NCI-H82 treated with DMSO at 0.1 percent for 48 hours (cell line): ENCODE results near the gene UBE2D1.
"Not testable (repeated sequence)": the region's sequence is repeated elsewhere in the genome, so short reads cannot be mapped to it uniquely, and the experiment has no call there.

ENCODE experiments used
- DNase-seq: peaks from one replicate; lab custom pipeline; 2025; ENCODE audit not compliant: unreplicated experiment; lab: John Stamatoyannopoulos, UW

Gene UBE2D1

DNA sequence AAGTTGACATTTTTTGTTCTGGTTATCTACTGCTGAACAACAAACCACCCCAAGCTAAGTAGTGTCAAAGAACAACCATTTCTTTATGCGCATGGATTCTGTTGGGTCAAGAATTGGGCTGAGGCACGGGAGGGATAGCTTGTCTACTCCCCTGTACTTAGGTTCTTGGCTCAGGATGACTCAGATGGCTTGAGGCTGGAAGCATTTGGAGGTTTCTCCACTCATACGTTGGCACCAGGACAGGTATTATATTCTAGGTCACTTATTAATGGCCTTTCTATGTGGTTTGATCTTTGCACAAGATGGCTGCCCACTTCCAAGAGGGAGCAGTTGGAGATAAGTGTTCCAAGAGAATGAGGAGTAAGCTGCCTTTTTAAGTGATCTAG, 38.6 kb downstream of the UBE2D1 start:
- DNase-seq = no peak

DNA sequence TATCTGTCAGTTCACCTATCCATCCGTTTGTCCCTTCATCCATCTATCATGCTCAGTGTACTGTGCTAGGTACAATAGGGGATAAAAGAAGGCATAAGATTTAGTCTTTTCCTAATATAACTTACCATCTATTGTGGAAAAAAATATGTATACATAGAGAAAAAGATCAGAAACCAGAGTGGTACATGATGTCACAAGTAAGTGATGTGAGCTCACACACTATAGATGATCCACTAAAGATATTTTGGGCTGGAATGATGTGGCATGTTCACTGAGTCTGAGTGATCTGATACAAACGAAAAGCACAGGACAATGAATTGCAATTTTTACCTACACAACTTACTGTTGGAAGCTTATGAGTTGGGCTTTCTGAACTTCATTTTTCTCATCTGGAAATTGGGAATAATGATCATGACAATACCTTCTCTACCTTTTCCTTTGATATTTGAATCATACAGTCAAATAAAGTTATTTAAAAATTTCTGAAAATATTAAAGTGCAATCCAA, 47.7 kb downstream of the UBE2D1 start:
- no peak for DNase-seq

DNA sequence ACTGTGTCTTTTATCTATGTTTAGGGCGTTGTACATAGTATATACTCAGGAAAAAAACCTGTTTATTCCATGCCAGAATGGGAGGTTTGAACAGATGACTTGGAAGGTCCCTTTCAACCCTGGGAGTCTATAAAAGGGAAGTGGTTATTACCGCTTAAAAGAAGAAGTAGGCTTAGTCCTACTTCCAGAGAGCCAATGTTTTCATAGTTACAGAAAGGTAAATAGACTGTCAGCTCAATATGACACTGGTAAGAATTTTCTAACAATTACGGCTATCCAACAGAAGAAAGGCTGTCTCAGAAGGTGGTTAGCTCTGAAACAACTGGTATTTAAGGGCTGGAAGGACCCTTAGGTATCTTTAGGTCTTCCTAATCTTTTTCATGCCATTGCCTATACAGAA, 49.3 kb downstream of the UBE2D1 start:
- no peak for DNase-seq

DNA sequence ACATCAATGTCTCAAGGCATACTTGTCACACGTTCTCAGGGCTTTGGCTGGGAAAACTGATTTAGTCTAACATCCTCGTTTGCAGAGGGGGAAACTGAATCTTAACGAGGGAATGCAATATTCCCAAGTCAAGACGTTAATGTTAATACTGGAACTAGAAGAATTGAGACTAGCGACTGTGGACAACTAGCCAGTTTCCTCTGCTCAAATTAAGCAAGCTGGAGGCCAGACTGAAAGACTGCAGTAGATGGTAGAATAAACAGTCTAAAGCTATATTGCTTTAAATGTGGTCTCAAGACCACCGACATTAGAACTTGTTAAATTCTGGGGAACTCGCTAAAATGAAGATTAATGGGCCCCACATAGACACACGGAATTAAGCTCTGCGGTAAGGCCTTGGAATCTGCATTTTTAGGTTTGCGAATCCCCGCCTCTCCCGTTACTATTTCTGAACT, 49.8 kb downstream of the UBE2D1 start:
- DNase-seq = no peak

DNA sequence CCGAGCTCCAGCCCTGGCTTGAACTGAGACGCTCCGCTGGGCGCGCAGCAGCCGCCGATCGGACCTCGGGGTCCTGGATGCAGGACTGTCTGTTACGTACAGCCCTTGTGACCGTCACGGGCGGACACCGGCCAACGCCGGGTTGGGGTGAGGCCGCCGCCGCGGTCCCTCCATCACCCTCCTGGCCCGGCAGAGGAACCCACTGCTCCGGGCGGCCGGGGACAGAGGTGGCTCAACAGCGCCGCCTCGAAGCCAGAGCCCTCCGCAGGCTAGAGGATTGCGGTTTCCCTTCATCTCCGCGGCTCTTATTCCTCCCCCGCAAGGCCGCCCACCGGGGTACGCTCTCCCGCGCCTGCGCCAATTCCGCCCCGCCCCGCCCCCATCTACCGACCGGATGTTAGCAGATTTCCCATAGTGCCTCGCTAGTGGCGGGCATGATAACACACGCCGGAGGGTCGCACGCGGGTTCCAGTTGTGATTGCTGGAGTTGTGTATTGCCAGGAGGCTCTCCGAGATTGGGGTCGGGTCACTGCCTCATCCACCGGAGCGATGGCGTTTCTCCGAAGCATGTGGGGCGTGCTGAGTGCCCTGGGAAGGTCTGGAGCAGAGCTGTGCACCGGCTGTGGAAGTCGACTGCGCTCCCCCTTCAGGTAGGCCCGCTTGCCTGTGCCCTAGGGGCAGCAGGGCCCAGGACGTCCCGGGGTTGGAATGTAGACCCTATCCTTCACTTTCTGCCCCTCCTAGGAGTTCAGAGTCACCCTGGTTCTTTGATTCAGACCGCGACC, 50.4 kb downstream of the UBE2D1 start, which contains the start of gene TFAM:
TFAM (plus strand) TSS at position 412 of the 785 bp plus-strand sequence; CDS start at position 550, 138 bp downstream.
- peak; percentile 74 for DNase-seq

DNA sequence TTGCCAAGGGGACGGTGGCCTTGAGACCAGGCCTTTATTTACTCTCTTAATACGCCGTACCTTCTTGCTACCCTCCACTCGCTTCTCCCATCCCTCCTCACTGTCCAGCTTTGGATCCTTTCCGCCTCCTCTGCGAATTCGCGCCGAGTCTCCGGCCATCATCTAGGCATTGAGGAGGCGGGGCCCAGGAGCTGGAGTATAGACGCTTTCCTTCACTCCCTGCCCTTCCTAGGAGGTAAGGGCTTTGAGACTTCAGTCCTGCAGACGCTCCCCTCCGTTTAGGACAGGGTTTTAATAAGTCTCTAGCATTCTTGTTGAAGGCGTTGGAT, 50.9 kb downstream of the UBE2D1 start:
- no peak for DNase-seq

DNA sequence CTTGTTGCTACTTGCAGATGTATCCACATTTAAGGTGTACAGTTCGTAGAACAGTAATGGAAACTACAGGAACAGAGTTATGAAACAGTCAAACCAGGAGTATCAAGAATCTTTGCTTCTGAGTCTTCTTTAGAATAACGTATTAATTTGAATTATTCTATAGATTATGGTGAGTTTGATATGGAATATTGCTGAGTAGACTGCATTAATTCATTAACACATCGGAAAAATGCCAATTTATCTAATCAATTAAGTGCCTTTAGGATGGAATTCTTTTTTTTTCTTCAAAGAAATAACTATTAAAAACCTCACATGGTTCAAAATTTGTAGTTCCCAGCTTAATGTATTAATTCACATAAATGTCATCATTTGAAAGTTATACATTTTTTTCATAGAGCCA, 54.2 kb downstream of the UBE2D1 start:
- DNase-seq = no peak

DNA sequence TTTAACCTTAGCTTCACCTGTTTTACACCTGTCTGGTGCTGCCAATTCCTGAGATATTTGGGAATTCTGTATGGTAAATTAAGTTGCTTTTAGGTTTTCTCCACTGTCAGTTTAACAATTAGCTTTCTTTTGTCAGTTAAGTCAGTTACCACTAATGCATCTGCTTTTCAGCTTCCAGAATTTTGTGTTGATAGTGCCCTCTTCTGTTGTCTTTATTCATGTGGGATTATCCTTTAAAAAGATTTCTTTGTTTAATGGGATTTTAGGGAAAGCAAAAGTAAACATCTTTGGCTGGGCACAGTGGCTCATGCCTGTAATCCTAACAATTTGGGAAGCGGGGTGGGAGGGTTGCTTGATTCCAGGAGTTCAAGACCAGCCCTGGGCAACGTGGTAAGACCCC, 58.5 kb downstream of the UBE2D1 start:
- peak; percentile 89 for DNase-seq

DNA sequence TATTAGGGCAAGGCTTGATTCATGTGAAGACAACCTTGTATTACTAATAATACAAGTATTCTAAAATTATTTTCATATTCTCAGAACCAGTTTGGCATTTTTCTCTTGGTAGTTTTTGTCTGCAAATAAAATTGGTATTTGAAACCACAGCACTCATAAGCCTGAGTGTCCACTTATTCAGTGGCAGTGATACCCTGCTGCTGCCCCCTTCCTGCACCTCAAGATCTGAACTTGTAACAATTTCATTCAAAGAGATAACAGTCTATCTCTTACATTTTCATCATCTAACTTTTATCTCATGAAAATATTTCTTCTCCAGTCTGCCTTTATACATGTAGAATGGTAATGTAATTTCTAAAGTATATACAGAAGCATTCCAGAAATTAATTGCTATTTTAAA, 59.7 kb downstream of the UBE2D1 start:
- no peak for DNase-seq

DNA sequence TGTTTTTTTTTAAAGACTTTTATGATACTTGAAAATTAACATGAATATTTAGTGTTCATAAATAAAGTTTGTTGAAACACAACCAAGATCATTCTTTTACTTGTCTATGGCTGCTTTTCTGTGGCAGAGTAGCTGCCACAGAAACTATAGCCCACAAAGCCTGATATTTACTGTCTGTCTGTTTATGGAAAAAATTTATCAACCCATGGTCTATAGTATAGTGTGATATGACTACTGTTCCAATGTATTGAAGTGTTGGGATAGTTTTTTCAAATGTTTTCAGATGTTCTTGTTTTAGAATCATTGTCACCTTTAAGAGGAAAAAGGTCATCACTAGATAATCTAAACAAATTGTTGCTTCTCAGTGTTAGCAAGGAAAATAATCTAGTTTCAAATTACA, 61.3 kb downstream of the UBE2D1 start:
- no peak for DNase-seq

DNA sequence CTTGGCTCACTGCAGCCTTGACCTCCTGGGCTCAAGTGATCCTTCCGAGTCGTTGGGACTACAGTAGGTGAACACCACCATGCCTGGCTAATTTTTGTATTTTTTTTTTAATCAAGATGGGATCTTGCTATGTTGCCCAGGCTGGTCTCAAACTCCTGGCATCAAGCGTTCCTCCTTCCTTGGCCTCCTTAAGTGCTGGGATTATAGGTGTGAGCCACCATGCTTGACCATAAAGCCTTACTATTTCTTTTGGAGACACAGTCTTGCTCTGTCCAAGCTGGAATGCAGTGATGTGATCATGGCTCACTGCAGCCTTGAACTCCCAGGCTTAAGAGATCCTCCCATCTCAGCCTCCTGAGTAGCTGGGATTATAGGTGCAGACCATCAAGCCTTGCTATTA, 63.0 kb downstream of the UBE2D1 start:
- DNase-seq = no peak

DNA sequence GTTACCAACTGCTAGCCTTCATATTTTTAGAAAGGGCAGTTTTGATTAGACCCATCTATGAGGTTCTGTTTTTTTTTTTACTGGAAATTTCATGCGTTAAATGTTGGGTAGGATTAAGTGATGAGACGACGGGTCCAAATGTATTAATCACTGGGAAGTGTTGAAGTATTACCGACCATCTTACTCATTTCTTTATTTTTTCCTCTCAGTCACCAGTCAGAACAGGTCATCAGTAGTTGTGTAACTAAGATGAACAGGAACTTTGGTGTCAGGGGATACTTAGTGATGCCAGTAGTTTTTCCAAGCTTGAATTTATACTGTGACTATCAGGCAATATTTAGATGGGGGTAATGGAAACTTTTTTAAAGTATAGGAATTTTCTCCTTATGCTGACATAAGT, 64.6 kb downstream of the UBE2D1 start:
- no peak for DNase-seq

DNA sequence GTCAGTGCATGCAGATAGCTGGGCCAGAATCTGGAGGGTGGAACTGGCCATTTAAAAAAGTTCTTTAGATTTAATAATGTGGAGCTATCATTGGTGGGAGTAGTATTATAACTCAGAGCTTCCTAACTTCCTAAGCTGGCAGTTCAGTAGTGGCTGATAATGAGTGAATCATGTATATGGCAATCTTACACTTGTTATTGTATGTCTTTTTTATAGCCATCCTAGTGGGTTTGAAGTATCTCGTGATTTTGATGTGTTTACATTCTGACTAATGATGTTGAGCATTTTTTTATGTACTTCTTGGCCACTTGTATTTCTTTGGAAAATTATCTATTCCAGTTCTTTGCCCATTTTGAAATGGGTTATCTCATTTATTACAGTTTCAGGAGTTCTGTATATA, 65.8 kb downstream of the UBE2D1 start:
- no peak for DNase-seq

DNA sequence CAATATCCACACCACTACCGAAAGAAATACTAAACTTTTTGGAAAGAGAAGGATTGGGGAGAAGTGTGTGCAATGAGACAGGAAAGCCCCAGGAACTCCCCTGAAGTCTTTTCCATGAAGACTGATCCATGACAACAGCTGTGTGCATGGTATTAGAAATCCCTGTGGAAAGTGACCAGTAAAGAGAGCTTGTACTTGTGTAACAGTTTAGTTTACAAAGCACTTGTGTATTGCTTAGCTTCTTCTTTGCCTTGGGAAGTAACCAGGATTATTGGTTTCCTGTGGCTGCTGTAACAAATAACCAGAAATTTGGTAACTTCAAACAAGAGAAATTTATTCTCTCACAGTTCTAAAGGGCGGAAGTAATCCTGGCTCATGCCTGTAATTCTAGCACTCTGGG, 69.2 kb downstream of the UBE2D1 start:
- DNase-seq = no peak

DNA sequence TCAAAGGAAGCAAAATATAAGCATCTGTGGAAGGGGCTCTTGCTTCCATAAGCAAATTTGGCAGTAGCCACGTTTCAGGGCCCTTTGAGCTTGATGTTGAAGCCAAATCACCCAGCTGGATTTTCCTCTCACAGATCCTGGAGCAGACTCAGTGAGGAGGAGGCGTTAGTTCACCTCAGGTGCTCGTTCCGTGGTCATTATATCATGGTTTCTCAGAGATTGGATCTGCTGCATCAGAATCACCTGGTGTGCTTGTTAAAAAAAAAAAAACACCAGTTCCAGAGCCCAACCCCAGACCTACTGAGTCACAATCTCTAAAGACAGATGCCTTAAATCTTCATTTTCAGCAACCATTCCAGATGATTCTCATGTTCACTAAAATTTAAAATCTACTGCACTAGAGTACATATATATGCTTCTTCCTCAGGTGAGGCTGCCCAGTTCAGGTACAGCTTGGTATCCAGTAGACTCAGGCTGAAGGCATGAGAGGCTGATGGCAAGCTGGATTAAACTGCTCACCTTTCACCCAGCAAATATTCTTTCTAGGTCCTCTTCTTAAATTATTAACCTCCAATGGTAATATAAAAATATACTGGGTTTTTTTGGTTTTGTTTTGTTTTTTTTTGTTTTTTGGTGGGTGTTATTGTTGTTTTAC, 75.3 kb downstream of the UBE2D1 start:
- no peak for DNase-seq

DNA sequence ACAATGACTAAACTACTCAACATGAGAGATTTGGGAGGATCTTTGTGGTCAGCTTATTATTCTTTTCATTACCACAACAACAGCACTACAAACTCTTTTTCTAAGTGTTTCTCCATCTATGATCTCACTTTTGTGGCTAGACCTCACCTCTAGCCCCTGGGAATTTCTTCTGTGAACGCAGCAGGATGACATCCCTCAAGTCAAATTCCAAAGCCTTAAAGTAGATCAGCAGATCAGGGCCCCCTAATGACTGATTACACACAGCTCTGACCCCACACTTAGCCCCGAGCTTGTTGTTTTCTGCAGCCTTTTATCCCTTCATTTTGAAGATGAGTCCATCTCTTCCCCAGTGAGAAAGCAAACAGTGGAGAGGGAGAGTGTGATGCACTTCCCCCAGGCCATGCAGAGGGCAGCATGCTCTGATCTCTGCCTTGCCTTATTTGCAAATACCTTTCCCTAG, 77.7 kb downstream of the UBE2D1 start:
- DNase-seq = peak; percentile 27

DNA sequence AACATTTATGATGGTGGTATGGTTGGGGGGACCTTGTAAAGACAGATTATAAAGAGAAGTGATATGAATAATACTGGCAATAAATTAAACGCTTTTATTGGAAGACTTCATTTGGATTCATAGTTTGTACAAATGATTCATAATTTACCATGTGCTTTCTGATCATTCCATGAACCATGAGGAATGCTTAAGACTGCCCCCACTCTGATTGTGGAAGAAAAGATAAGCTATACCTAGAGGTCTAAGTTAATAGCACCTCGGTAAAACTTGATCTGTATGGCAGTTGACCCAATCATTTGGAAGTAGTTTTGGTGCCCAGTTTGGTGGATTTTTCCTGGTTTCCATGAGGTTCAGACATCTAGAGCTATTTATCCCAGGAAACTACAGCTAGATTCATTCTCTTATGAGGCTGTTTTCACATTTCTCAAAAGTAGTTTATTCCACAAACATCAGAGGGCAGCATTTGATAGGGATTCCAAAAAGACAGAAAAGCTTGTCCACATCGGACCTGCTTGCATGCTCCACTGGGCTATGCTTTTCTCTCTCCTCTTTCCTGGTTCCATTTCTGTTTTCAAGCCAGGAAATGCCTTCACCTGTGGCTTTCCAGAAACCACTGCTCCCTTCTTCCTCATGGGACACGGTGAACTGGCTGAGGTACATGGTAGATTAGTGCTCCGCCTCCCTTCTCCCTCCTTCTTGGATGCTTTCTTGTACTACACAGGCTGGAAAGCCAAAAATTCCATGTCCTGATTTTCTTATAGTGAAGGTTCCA, 79.7 kb downstream of the UBE2D1 start:
- no peak for DNase-seq

DNA sequence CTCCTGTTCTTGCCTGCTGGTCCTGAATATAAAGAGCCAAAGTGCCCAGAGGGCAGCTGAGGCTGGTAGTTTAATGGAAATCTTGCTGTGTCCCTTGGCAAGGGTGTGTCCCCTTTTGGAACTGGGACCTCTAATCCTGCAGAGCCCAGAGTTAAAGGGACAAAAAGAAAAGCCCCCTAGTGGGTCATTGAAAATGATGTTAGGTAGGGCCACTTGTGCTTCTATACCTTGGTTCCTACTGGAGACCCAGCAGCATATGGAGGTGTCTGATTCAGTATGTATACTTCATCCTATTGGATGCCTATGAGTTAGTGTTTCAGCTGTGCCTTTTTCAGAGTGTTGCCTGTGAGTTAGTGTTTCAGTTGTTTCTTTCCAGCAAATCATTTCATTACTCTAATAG, 81.0 kb downstream of the UBE2D1 start:
- DNase-seq = no peak

DNA sequence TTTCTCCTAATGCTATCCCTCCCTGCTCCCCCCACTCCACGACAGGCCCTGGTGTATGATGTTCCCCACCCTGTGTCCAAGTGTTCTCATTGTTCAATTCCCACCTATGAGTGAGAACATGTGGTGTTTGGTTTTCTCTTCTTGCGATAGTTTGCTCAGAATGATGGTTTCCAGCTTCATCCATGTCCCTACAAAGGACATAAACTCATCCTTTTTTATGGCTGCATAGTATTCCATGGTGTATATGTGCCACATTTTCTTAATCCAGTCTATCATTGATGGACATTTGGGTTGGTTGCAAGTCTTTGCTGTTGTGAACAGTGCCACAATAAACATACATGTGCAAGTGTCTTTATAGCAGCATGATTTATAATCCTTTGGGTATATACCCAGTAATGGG, 83.1 kb downstream of the UBE2D1 start:
- not testable (repeated sequence) for DNase-seq
